HL-60/S4 (cell line): ENCODE results near the gene ANK3.

ENCODE experiments used
- in situ Hi-C: fragments of 300-500 bp; cut with MboI; formaldehyde crosslinking; loops from 2 replicates; pipeline ENCODE4 v1.14.3; 2022; ENCODE audit warnings: low sequenced_read_pairs

Gene ANK3

DNA sequence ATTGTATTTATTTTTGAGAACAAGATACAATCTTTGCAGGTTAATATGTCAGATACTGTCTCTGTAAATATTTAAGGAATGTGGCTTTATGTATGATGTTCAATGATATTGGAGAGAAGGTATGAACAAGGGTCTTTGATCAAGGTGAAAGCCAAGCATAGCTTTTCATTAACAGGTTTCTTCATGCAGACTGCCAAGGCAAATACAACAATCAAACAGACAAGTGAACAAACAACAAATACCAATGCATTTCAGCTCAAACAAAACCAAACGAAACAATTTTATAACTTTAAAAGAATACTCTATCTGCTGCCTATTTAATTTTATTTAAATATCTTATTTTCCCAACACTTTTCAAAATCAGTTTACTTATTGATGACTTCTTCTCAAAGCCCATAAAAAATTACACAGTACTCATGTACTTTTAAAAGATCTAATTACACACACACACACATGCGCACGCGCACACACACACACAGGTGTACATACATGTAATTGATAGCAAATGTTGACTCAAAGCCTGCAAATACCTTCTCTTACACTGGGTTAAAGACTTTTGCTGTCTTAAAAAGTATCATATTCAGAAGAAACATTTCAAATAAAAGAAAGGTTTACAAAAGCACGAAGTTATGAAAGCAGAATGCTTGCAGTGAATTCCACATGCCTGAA is 282.2 kb downstream of the ANK3 start:
- in situ Hi-C loops, result no loop called here

DNA sequence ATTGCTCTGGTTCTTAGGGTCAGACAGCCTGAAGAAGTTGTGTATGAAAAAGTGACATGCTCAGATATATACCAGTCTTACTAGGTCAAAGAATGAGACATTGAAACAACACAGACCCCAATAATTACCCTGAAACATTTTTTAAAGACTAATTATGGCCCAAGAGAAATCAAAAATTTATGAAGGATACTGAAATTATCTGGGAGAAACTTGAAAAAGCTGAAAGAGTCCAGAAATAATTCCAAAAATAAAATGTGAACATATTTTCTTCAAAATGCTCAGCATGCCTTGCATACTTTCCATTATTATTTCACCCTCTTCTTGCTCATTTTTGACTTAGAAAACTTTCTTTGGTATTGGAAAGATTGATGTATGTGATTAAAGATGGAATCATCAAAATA is 284.4 kb downstream of the ANK3 start:
- in situ Hi-C loops, result no loop called here

DNA sequence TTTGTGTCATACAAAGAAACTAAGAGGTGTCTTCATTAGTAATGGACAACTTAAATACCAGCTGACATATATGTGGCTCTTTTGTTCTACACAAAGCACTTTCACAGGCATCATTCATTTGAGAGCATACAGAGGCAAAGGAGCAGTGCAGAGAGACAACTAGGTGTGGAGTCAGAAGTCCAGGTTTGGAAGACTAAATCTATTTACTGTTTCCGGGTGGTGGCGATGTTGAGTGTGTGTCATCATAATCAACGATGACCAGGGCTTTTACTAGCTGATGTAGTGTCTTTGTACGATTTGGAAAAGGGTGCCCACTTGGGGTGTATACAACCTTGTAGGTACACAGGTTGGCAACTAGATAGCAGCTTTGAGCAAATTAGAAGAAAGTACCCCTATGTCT is 287.9 kb downstream of the ANK3 start:
- in situ Hi-C loops, result no loop called here

DNA sequence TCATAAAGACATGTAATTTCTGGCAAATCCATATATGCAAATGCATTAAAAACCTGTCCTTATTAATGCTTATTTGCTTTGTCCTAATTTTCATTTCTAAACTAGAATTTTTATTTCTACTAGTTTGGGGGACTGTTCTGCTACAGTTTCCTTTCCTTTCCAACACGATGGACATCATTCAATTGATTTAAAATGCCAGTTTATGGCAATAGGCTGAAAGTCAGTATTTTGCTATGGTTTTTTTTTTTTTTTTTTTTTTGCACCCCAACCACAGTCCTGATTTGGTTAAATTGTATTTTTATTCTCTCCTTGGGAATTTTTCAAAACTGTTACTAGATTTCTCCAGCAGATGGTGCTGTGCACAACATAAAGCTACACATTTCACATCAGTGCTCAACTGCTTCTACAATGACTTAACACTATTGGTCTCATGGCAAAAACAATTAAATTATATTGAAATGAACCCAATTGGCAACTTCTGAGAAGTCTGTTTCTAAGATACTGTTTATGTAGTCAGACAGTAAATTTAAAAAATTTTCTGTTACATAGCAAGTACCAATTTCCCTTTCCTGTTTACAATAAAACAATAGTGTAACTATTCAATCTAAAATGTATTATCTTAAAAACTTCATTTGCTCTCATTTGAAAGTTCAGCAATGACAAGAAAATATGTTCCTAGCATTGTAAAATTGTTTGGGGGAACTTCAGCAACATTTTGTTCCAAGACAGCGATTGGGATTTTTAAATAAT is 289.5 kb downstream of the ANK3 start:
- in situ Hi-C loops, result no loop called here

DNA sequence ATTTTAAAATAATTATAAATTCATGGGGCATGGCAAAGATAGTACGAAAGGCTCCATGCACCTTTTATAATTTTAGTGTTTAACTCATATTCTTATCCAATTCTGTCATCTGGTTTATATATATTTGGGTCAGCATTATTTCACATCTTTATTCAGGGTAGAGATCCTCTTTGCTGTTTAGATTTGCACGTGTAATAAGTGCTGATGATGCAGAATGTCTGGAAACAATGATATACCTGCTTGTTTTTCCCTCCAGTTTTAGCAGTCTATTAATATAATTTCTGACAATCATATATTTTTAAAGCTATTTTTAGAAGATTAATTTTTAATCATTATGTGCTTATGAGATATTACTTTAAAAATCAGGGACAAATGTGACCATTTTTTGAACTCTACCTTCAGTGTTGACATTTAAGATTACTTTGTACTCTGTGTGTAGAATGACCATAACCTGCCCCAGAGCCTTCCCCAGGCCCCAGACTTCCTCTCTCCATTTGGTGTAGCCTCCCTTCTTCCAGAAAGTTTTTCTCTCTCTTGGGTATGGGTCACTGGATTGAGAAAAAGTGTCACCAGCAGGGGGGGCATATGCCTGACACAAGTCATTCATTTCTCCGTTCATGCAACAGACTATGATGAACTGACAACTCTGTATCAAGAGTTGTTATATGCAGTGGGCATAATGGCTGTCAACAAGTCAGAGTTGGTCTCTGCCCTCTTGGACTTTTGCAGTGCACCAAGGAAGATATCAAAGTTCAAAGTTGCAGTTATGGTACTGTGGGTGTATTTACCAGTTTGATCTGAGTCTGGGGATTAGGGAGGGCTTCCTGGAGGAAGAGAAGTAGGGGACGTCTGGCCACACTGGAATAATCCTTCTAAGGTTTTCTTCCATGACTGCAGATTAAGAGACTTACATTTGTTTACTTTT is 290.7 kb downstream of the ANK3 start:
- in situ Hi-C loops, result no loop called here

DNA sequence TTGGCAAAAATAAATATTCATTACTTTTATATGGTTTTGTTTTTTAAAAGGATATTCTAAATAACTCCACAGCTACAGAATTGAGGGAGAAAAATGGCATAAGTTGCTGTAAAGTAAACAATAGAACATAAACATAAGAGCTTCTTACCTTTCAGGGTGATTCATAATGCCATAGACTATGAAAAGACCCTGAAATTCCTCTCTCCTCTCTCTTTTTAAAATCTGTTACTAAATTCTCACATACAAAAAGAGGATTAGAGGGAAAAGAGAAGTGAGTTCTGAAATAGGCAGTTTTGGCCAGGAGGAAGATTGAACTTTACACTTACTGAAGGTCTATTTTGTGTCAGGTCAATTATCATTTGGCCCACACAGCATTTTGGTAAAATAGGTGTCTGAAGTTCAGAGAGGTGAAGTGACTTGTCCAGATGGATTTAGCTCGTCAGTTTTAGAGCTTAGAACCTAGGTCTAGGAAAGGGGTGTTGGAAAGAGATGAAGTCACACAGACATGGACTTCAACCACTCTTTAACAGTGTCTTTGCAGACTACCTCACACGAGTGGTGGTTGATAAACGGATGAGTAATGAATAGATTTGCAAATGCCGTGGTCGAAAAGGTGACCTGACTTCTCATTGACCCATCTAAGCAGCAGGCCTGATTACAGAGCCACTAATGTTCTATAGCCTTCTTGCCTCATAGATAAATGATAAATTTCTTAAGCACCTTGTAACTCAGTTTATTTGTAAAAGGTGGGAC is 292.7 kb downstream of the ANK3 start:
- in situ Hi-C loops, result no loop called here

DNA sequence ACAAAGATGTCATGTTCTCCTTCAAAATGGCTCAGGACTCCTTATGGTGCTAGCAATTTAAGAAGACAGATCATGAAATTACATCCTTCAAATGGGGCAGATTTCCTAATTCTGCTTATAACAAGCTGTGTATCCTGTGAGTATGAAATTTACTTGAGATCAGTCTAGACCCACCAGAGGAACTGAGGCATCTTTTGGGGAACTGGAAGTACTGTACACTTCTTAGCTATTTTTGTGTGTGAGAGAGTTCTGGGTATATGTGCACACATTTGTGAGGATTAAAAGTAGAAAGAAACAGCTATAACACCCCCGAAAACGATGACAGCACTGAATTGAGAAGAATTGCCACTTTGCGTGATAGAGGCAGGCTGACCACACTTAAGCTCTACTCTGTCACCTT is 296.4 kb downstream of the ANK3 start:
- in situ Hi-C loops, result no loop called here

DNA sequence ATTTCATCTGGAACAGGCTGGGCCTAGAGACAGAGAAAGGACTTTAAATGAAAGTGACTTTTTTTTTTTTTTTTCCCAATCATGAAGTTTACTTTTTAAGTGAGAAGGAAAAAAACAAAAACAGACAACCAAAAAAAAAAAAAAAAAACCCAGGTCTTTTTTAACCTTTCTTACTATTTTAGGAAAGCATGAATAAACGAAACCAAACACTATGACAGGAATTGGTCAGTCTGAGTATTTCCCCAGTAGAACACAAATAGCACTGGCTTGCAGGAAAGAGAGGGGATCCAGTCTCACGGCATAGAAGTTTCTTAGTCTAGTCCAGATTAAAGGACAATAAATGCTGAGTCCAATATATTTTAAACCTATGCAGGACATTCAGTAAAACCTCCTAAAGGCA is 302.8 kb downstream of the ANK3 start:
- in situ Hi-C loops, result no loop called here

DNA sequence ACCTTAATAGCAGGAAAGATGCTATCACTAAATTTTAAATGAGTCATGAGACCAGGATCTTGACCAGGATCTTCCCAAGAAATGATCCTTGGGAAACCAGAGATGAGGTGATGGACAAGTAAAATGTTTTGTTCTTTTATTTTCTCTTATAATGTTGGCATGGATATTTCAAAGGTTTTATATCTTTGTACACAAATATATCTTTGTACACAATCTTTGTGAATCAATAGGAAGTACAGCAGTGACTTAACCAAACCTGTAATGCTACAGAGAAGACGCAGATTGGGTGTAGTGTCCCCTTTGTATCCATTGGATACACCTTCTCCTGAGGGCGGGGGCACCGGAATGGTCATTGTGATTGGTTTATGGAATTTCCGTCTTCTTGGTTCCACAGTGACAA is 303.3 kb downstream of the ANK3 start:
- in situ Hi-C loops, result no loop called here

DNA sequence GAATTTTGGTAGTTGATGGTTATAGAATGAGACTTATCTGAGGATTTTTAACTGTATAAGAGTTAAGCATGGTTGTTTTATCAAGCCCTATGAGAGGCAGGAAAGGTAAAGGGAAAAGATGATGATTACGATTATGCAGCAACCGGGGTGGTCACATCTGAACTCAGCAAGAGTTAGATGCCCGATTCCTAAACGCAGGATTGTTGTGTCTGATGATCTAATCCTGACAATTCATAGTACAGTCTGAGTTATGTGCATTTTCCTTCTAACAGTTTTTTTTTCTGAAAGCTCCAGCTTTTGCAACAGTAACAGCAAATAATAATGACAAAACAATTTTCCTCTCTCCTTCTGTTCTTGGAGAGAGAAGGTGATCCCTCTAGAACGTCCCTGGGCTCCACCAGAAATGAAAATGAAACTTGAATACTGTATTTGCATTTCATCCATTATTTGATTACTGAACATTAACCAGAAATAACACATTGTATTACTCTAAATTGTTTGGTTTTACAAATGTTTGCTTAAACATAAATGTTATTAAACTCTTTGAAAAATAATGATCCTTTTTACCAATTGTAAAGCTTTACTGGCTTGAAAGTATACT is 306.8 kb downstream of the ANK3 start:
- in situ Hi-C loops, result no loop called here

DNA sequence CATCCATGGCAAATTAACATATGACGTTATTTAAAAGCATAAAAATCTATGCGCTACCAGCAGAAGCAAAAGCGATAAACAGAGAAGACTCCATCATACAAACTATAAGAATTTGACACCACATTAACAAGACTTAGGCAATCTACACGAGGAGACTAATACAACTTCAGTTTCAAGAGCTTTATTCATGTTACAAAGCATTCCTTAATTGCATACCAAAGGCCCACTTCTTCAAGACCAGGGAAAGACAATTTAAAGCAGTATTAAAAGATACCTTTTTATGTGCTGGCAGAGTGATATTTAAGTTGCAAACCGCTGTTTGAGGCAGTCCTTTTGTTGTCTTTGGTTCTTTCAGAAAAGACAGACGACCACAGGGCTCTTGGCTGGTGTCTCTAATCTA is 307.3 kb downstream of the ANK3 start:
- in situ Hi-C loops, result no loop called here

DNA sequence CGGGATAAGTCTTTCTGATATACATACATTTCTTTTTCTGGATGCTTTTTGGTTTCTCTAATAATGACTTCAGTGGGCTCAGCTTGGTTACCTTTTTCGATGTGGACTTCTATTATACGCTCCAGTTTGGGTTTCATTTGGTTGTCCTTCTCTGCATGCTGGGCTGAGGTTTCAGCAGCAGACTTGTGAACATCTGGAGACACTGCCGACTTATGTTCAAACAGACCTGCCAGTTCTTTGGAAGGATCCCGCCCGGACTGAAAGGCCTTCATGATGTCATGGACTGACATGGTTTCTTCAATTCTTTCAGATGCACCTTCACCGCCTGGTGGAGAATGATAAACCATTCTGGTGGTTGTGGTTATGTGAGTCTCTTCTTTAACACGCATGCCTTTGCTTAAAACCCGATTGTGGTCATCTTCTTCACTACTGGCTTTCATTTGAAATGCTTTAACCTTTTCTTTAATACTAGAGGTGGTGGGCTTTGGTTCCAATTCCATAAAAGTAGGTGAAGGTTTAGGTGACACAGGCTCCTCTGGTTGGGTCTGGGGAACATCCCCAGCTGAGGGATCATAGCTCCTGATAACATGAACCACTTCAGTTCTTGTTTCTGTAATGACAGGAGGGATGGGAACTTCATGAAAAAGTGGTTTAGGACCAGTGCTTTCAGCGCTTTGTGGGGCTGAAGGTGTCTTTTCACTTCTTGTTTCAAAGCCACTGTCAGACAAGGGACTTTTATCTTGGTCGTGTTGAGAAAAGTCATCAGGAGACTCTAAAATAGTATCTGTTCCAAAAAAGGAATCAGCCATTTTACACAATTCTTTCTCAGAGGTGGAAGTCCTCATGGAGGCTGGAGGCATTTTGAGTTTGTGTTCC is 315.7 kb downstream of the ANK3 start:
- in situ Hi-C loops, result no loop called here

DNA sequence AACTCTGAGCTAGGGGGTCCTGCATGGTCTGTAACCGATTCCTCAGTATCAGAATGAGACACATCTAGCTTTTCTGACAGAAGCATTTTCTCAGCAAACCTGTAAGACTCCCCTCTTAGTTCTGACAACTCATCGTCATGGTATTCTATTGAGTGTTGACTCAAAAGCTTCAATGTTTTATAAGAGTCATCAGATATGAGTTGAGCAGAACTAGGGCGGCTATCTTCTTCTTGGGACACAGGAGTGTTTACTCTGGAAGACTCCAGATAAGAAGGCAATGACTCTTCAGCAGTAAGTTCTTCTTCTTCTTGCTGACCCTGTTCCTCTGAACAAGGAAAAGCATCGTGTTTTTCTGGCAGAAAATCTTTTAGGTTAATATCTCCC is 316.3 kb downstream of the ANK3 start:
- in situ Hi-C loops, result no loop called here

DNA sequence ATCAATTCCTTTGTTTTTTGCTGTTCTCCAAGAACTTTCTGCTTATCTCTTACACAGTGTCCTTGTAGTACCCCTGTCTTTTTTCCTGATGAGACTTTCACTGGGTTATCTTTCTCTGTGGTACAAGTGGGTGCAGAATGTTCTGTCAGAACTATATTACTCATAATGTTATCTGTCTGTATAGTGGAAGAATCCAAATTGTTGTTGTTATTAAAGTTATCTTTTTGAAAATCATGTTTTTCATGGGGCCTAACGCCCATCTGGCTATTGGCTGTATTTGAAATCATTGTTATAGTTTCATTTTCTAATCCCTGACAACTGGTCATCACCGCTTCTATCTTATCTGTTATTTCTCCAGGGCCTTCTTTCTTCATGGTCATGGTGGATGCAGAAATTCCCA is 320.4 kb downstream of the ANK3 start:
- in situ Hi-C loops, result no loop called here

DNA sequence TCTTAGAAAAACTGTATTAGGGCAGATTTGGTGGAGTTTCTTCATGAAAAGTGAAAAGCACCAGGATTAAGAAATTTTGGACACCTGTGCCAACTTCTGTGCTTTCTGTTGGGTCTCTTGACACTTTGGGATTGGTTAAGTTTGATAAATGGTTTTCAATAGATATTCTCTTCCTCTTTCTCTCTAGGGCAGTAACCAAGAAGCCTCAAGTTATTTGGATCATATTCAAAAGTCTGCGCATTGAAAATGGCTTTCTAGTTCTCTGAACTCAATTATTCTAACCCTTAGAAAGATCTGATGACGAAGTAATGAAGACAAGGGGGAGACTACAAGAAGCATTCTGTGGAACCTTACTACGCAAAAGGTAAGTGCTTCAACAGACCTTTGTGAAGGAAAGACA is 339.3 kb downstream of the ANK3 start:
- in situ Hi-C loops, result no loop called here

DNA sequence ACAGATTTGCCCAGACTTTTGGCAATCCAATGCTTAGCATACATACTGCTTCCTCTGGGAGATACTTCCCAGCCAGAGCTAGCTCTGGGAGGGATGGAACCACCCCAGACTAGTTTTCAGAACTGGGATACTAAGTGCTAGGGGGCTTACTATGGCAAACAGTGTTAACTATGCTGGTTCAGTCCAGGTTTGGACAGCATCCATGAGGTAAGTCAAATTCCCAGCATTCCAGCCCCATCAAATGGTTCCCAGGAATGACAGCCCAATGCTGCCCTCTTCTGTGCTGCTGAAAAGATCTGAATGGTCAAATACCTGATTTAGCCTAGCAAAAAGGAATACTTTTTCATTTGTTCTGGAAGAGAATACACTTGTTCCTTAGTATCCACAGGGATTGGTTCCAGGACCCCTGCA is 341.6 kb downstream of the ANK3 start:
- in situ Hi-C loops, result no loop called here

DNA sequence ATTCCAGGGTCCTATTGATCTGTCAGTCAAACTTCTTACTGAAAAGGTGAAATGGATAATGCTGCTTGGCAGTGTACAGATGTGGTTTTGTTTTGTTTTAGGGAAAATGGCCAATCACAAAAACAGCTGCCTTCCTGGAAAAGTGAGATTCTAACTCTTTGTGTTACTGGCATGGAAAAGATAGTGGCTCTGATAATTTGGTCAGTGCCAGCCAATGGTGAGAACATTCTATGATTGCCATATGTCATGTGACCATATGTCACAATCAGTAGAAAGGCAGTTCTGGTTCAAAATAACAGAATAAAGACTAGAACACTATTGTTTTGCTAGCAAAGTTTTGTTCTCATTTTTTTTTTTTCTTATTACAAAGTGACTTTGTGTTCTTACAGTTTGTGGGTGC is 344.1 kb downstream of the ANK3 start:
- in situ Hi-C loops, result no loop called here

DNA sequence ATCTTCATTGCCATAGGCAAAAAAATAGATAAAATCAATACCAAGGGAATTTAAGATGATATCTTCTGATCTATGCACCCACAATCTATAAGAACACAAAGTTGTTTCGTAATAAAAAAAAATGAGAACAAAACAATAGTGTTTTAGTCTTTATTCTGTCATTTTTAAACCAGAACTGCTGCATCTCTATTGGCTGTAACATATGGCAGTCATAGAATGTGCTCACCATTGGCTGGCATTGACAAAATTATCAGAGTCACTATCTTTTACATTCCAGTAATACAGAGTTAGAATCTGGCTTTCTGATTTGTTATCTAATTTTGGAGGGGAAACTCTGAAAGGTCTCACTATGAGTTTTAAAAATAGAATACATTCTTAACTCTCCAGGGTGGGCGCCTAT is 344.7 kb downstream of the ANK3 start:
- in situ Hi-C loops, result no loop called here

DNA sequence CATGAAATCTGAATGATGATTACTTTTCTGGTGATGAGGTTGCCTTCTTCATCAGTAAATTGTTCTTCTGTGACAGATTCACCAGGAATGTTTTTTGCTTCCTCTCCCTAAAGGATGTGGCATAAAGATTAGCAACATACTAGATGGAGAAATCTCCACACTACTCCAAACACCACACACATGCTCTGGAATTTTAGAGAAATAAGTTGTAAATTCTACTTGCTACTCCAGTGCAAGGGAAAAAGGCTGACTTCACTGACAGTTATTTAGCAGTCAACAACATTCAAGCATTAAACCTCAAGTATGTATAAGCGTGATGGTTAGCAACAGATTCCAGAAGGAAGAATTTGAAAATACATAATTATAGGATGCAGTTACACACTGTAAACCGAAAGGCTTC is 345.4 kb downstream of the ANK3 start:
- in situ Hi-C loops, result no loop called here
